ENCODE measurements around the gene EPHA5.

EPHA5 gene

DNA sequence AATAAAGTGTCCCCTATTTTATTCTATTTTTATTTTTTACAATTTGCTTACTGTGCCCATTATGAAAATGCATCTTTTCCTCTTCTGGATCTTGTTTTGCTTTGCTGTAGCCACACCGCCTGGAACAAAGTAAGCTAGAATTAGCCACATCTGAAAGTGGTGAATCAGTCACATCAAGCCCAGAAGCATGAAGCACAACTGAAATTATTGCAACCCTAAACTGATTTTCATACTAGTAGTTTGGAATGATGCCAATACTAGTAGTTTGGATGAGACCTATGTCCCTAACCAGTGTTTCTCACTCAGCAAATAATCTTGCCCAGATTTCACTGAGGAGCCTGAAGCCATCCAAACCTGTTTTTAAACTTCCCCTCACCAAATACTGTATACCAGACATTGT is 303.0 kb downstream of the EPHA5 start:
- H3K4me3 ChIP-seq (ENCODE audit: low read depth, low read length), result no peak overlapping the region
- DNase-seq (ENCODE audit: low read depth), result no peak
- TF ChIP-seq, protein P1, sequence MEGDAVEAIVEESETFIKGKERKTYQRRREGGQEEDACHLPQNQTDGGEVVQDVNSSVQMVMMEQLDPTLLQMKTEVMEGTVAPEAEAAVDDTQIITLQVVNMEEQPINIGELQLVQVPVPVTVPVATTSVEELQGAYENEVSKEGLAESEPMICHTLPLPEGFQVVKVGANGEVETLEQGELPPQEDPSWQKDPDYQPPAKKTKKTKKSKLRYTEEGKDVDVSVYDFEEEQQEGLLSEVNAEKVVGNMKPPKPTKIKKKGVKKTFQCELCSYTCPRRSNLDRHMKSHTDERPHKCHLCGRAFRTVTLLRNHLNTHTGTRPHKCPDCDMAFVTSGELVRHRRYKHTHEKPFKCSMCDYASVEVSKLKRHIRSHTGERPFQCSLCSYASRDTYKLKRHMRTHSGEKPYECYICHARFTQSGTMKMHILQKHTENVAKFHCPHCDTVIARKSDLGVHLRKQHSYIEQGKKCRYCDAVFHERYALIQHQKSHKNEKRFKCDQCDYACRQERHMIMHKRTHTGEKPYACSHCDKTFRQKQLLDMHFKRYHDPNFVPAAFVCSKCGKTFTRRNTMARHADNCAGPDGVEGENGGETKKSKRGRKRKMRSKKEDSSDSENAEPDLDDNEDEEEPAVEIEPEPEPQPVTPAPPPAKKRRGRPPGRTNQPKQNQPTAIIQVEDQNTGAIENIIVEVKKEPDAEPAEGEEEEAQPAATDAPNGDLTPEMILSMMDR (IDR thresholded peaks at IDR 0.05; ENCODE audit: low read depth, low read length, missing control alignments), result no peak
- in situ Hi-C loops (cut with HindIII; ENCODE audit: low sequenced_read_pairs), result no loop called here

DNA sequence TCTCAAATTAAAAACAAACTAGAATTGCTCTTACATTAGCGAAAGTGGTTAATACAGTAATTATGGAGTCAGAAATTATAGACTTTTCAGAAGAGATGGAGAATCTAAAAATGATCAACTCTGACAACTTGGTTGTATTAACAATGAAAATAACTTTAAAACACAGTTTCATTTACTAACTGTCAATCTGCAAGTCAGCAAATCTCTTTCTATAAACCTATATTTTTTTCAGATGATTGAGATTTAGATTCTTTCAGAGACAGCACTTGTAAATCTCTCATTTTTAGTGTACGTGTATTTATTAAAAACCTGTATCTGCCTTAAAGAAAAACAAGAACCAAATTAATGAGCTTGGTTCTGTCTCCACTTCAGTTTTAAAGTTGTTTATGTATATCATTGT is 311.4 kb downstream of the EPHA5 start:
- in situ Hi-C loops (cut with HindIII; ENCODE audit: low sequenced_read_pairs), result no loop called here
- no peak for DNase-seq (ENCODE audit: low read depth)
- no peak overlapping the region for H3K4me3 ChIP-seq (ENCODE audit: low read depth, low read length)
- TF ChIP-seq, protein P1 (IDR thresholded peaks at IDR 0.05; ENCODE audit: low read depth, low read length, missing control alignments), result no peak

DNA sequence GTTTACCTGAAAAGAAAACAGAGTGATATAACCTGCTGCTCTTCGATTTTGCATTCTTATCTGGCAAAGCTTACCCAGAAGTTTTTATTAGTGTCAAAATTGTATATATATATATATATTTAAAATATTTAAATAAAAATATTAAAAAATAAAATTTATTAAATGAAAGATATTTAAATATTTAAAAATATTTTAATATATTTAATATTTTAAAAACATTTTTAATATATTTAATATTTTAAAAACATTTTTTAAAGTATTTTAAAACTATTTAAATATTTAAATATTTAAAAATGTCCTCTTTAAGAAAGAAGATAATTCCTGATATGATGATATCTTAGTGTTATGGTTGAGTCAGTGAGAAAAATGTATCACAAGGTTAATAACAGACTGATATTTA is 317.2 kb downstream of the EPHA5 start:
- DNase-seq (ENCODE audit: low read depth), result no peak
- no peak overlapping the region for H3K4me3 ChIP-seq (ENCODE audit: low read depth, low read length)
- in situ Hi-C loops (cut with HindIII; ENCODE audit: low sequenced_read_pairs), result no loop called here
- TF ChIP-seq, protein P1 (IDR thresholded peaks at IDR 0.05; ENCODE audit: low read depth, low read length, missing control alignments), result no peak

DNA sequence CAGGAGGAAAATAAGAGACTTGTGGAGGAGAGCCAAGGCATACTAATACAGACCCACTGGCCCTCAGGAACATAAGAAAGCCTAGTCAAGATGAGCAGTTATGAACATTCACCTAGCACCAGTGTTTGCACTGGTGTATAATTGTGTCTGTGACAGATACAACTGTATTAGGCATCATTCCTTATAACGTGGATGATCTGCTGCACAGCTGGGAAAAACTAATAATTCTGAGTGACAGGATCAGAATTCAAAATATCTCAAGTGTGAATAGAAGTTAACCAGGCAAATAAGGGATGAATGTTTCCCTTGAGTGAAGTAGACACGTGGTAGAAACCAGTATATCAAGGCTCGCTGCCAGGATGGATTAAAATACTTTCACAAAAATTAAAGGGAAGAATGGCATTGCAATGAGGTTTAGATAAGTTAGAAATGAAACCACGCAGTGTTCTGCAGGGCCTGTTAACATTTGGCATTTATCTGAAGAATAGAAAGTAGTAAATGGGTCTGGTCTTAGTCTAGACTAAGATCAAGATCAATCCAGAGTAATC is 325.9 kb downstream of the EPHA5 start:
- TF ChIP-seq, protein P1 (IDR thresholded peaks at IDR 0.05; ENCODE audit: low read depth, low read length, missing control alignments), result no peak
- H3K4me3 ChIP-seq (ENCODE audit: low read depth, low read length), result no peak overlapping the region
- DNase-seq (ENCODE audit: low read depth), result peak; percentile 32
- in situ Hi-C loops (cut with HindIII; ENCODE audit: low sequenced_read_pairs), result no loop called here

DNA sequence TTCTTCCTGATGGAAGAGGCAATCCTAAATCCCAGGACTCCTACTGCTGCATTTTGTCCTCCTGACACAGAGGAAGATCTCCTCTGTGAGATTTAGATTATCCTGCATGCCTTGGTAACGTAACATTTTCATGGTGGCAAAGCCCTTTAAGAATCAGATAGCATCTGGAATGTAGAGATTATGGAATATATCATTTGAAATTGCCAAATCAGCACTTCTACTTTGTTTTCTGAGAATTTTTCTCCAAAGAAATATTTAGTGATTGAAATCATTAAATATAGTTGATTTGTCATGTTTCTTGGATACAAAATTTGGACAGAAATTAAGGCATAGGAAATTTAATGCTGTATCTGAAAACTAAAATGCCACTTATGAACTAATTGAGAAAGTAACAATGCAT is 326.9 kb downstream of the EPHA5 start:
- in situ Hi-C loops (cut with HindIII; ENCODE audit: low sequenced_read_pairs), result no loop called here
- no peak overlapping the region for H3K4me3 ChIP-seq (ENCODE audit: low read depth, low read length)
- DNase-seq (ENCODE audit: low read depth), result no peak
- TF ChIP-seq, protein P1 (IDR thresholded peaks at IDR 0.05; ENCODE audit: low read depth, low read length, missing control alignments), result no peak

DNA sequence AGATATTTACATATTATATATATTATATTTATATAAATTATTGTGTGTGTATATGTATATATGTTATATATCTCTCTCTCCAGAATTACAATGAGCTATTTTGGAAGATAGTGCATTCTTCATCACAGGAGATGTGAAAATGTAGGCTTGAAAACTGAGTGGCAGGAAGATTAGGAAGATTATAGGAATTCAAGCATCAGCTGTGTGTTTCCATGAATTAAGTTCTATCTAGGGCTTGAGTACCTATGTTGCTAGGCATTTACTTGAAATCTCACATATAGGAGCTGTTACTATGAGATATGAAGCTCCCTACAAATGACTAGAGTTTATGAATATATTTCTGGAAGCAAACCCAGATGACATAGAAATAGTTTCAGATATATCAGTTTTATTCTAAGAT is 328.7 kb downstream of the EPHA5 start:
- H3K4me3 ChIP-seq (ENCODE audit: low read depth, low read length), result no peak overlapping the region
- in situ Hi-C loops (cut with HindIII; ENCODE audit: low sequenced_read_pairs), result no loop called here
- TF ChIP-seq, protein P1 (IDR thresholded peaks at IDR 0.05; ENCODE audit: low read depth, low read length, missing control alignments), result no peak
- no peak for DNase-seq (ENCODE audit: low read depth)
